ENCODE measurements around the gene ITGAV.

Gene ITGAV

DNA sequence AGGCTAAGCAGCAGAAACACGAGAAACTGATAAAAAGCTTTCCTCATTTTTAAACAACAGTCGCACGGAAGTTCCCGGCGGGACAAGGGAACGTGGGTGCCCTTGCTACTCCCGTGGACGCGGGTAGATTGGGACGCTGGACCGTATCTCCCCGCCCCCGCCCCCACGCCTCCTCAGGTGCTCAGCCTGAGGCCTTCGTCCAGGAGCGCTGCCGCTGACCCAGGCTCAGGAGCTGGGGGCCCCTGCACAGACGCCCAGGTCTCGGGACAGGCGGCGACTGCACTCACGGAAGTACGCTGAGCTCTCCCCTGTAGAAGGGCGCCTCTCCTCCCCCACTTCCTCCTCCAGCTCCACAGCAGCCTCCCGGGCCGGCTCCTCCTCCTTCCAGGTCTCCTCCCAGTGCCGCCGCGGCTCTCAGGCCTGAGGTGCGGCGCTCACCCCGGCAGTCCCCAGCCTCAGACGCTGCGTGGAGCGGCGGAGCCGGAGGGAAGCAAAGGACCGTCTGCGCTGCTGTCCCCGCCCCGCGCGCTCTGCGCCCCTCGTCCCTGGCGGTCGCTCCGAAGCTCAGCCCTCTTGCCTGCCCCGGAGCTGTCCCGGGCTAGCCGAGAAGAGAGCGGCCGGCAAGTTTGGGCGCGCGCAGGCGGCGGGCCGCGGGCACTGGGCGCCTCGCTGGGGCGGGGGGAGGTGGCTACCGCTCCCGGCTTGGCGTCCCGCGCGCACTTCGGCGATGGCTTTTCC lies at the start of gene ITGAV:
Gene ITGAV (plus strand): TSS at position 445 of the 738 bp plus-strand sequence. CDS start 283 bp downstream, at position 728.
- TF ChIP-seq, protein P1, sequence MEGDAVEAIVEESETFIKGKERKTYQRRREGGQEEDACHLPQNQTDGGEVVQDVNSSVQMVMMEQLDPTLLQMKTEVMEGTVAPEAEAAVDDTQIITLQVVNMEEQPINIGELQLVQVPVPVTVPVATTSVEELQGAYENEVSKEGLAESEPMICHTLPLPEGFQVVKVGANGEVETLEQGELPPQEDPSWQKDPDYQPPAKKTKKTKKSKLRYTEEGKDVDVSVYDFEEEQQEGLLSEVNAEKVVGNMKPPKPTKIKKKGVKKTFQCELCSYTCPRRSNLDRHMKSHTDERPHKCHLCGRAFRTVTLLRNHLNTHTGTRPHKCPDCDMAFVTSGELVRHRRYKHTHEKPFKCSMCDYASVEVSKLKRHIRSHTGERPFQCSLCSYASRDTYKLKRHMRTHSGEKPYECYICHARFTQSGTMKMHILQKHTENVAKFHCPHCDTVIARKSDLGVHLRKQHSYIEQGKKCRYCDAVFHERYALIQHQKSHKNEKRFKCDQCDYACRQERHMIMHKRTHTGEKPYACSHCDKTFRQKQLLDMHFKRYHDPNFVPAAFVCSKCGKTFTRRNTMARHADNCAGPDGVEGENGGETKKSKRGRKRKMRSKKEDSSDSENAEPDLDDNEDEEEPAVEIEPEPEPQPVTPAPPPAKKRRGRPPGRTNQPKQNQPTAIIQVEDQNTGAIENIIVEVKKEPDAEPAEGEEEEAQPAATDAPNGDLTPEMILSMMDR (IDR thresholded peaks at IDR 0.05; ENCODE audit: insufficient read depth, low read length, poor library complexity, severe bottlenecking): no peak
- H3K4me3 ChIP-seq (replicated peaks; ENCODE audit: low read depth, low read length): peak within 1 kb of the TSS; percentile 91
- H3K36me3 ChIP-seq (ENCODE audit: control insufficient read depth, insufficient read depth, low read length): no peaks in the 10 kb centered on the region
- H3K27me3 ChIP-seq (replicated peaks; ENCODE audit: control insufficient read depth, insufficient read depth, low read length): no peaks in the 10 kb centered on the region
- DNase-seq (ENCODE audit: extremely low read depth, insufficient read length): peak; percentile 90

DNA sequence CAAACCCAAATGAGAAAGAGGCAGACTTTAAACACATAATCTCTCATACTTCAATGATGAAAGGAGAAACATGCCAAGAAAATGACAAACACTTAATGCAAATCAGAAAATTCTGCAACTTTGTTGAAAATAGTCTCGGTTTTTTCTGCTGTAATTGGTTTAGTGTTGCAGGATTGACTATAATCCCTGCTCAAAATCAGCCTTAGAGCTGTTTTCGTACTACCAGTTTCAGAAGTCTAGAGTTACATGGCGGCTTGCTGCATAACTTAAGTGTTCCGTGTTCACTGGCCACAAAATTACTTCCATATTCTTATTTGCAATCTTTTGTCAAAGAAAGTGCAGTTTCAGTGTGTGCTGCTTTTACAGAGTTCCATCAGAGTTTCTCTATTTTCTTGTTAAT lies 48.9 kb upstream of the ITGAV start:
- TF ChIP-seq, protein P1 (IDR thresholded peaks at IDR 0.05; ENCODE audit: insufficient read depth, low read length, poor library complexity, severe bottlenecking): no peak
- H3K36me3 ChIP-seq (ENCODE audit: control insufficient read depth, insufficient read depth, low read length): no peaks in the 10 kb centered on the region
- no peak for DNase-seq (ENCODE audit: extremely low read depth, insufficient read length)
- no peaks in the 10 kb centered on the region for H3K27me3 ChIP-seq (replicated peaks; ENCODE audit: control insufficient read depth, insufficient read depth, low read length)
- no peak overlapping the region for H3K4me3 ChIP-seq (replicated peaks; ENCODE audit: low read depth, low read length)

DNA sequence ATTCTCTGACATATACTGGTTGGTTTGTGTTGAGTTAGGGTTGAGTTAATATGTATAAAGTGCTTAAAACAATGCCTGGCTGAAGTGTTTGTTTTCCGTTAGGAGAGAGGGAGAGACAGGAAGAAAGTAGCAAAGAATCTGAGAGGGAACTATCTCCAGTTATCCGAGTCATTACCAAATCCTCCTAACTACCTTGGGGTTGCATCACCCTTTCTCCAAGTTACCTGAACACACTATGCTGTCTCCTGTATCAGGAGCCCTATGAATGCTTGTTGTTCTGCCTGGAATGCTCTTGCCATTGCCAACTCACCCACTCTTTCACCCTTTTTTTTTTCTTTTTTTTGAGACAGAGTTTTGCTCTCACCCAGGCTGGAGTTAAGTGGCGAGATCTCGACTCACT lies 47.9 kb upstream of the ITGAV start:
- TF ChIP-seq, protein P1 (IDR thresholded peaks at IDR 0.05; ENCODE audit: insufficient read depth, low read length, poor library complexity, severe bottlenecking): no peak
- Histone ChIP-seq H3K27me3 (replicated peaks; ENCODE audit: control insufficient read depth, insufficient read depth, low read length) (no peaks in the 10 kb centered on the region), H3K4me3 (replicated peaks; ENCODE audit: low read depth, low read length) (no peak overlapping the region), H3K36me3 (ENCODE audit: control insufficient read depth, insufficient read depth, low read length) (no peaks in the 10 kb centered on the region)
- DNase-seq (ENCODE audit: extremely low read depth, insufficient read length): no peak

DNA sequence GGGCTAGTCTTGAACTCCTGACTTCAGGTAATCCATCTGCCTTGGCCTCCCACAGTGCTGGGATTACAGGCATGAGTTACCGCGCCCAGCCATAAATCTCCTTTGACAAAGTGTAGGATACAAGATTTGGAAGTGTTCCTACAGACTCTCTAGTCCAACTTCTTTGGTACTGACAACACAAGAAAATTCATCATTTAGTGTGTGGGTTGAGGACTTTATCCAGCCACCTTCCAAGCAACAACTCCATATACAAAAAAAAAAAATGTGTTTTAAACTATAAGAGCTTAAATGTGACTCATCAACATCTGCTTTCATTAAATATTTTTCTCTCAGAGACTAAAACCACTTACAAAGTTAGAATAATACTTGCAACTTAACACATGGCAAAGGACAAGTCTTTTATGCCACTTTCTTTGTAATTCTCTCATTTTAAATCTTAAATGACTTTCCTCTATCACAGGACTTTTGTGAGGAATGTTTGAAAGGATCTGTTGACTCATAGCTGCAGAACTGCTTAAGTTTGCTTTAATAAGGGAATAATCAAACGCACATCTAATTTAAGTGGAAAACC lies 46.2 kb upstream of the ITGAV start:
- DNase-seq (ENCODE audit: extremely low read depth, insufficient read length): no peak
- TF ChIP-seq, protein P1 (IDR thresholded peaks at IDR 0.05; ENCODE audit: insufficient read depth, low read length, poor library complexity, severe bottlenecking): no peak
- no peaks in the 10 kb centered on the region for H3K36me3 ChIP-seq (ENCODE audit: control insufficient read depth, insufficient read depth, low read length)
- H3K4me3 ChIP-seq (replicated peaks; ENCODE audit: low read depth, low read length): no peak overlapping the region
- H3K27me3 ChIP-seq (replicated peaks; ENCODE audit: control insufficient read depth, insufficient read depth, low read length): no peaks in the 10 kb centered on the region

DNA sequence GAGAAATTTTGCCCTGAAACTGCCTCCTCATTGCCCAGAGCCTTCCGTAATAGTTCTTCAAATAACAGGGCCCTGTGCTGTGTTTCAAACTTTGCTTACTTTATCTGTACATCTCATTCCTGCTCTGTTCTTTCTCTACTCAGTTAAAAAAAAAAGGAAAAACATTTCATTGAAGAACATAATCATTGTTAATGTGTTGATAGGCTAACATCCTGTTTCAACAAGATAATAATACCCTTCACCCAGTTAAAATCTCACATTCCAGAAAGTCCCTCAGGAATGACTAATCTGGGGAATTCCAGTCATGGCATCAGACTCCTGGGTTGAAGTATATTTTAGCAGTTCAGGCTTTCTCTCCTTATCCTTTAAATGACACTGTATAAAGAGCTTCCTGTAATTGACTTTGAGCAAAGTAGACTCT lies 45.6 kb upstream of the ITGAV start:
- no peaks in the 10 kb centered on the region for H3K36me3 ChIP-seq (ENCODE audit: control insufficient read depth, insufficient read depth, low read length)
- no peak for DNase-seq (ENCODE audit: extremely low read depth, insufficient read length)
- H3K4me3 ChIP-seq (replicated peaks; ENCODE audit: low read depth, low read length): no peak overlapping the region
- H3K27me3 ChIP-seq (replicated peaks; ENCODE audit: control insufficient read depth, insufficient read depth, low read length): no peaks in the 10 kb centered on the region
- TF ChIP-seq, protein P1 (IDR thresholded peaks at IDR 0.05; ENCODE audit: insufficient read depth, low read length, poor library complexity, severe bottlenecking): no peak

Data from GM06990 (cell line).